Calu3 (cell line): ENCODE data around the gene COPA. TPM values are rescaled to one million over a fixed set of nuclear protein-coding genes. Genes with fewer than 3 reads are reported as not detected.

Experiments
- BruUV-seq: library from RNA; stranded (reverse); fragments of 400-500 nt; replicated peaks from 2 replicates; lab custom pipeline; 2021; lab: Mats Ljungman, UMichigan
- CTCF ChIA-PET: fragments of 300-600 bp; sonication (Branson Sonifier 250); formaldehyde crosslinking; loops from one replicate; lab custom pipeline; 2022; ENCODE audit warnings: antibody characterized with exemption; lab: Charles Lee
- DNase-seq: peaks from one replicate; pipeline ENCODE4 v3.0.0; 2022
- H3K27ac Mint-ChIP-seq: one replicate; pipeline ENCODE4 v1.8.0; 2022; ENCODE audit warnings: mixed read lengths; ENCODE audit not compliant: unreplicated experiment
- H3K27me3 Mint-ChIP-seq: one replicate; pipeline ENCODE4 v1.8.0; 2022; ENCODE audit warnings: mixed read lengths; ENCODE audit not compliant: unreplicated experiment
- H3K36me3 Mint-ChIP-seq: one replicate; pipeline ENCODE4 v1.8.0; 2022; ENCODE audit warnings: mild to moderate bottlenecking, moderate library complexity, mixed read lengths; ENCODE audit not compliant: insufficient read depth, unreplicated experiment
- H3K4me1 Mint-ChIP-seq: one replicate; pipeline ENCODE4 v1.8.0; 2022; ENCODE audit warnings: mild to moderate bottlenecking, low read depth, mixed read lengths; ENCODE audit not compliant: unreplicated experiment
- H3K4me3 Mint-ChIP-seq: one replicate; pipeline ENCODE4 v1.8.0; 2022; ENCODE audit warnings: mild to moderate bottlenecking, low read depth, moderate library complexity, mixed read lengths; ENCODE audit not compliant: unreplicated experiment
- H3K9me3 Mint-ChIP-seq: one replicate; pipeline ENCODE4 v1.8.0; 2022; ENCODE audit warnings: low read depth, mixed read lengths; ENCODE audit not compliant: unreplicated experiment
- intact Hi-C: fragments of 100-400 bp; cut with micrococcal nuclease; formaldehyde crosslinking; loops from one replicate; pipeline ENCODE4 v1.10.0; 2022; ENCODE audit not compliant: unreplicated experiment
- total RNA-seq: library from RNA; stranded (reverse); gene quantifications from 2 replicates; pipeline ENCODE4 v1.2.3, GENCODE V29; 2022
- TF ChIP-seq, protein P1 (sequence below): fragments of 200-600 bp; IDR thresholded peaks from one replicate; pipeline ENCODE4 v1.8.0; 2022; ENCODE audit warnings: antibody characterized with exemption; ENCODE audit not compliant: unreplicated experiment

The COPA gene
- total RNA-seq, 1 experiment from 2014 or later = 208 TPM

DNA sequence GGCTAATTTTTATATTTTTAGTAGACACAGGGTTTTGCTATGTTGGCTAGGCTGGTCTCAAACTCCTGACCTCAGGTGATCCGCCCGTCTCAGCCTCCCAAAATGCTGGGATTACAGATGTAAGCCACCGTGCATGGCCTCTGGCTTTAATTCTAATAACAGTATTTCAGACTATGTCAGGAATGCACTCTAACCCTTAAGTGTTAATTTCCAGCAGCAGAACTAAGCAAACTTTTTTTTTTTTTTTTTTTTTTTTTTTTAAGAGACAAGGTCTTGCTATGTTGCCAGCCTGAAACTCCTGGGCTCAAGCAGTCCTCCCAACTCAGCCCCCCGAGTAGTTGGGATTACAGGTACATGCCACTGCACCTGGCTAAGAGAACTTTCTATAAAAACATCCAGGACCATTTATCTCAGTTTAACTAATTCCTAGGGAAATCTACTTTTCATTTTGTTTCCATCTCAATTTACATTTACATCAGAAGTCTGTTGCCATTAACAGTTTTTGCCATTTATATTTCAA is 87.2 kb downstream of the COPA start:
- no TSS peak for BruUV-seq
- H3K9me3 Mint-ChIP-seq = no peaks in the 10 kb centered on the region
- CTCF ChIA-PET = no interaction called here
- TF ChIP-seq, protein P1, sequence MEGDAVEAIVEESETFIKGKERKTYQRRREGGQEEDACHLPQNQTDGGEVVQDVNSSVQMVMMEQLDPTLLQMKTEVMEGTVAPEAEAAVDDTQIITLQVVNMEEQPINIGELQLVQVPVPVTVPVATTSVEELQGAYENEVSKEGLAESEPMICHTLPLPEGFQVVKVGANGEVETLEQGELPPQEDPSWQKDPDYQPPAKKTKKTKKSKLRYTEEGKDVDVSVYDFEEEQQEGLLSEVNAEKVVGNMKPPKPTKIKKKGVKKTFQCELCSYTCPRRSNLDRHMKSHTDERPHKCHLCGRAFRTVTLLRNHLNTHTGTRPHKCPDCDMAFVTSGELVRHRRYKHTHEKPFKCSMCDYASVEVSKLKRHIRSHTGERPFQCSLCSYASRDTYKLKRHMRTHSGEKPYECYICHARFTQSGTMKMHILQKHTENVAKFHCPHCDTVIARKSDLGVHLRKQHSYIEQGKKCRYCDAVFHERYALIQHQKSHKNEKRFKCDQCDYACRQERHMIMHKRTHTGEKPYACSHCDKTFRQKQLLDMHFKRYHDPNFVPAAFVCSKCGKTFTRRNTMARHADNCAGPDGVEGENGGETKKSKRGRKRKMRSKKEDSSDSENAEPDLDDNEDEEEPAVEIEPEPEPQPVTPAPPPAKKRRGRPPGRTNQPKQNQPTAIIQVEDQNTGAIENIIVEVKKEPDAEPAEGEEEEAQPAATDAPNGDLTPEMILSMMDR = no peak
- H3K27ac Mint-ChIP-seq = no peak overlapping the region
- no peaks in the 10 kb centered on the region for H3K27me3 Mint-ChIP-seq
- peaks cover 8% of the 10 kb centered on the region for H3K36me3 Mint-ChIP-seq
- intact Hi-C loops = no loop called here
- peaks cover 9% of the 10 kb centered on the region for H3K4me1 Mint-ChIP-seq
- no peak for DNase-seq
- no peak overlapping the region for H3K4me3 Mint-ChIP-seq

DNA sequence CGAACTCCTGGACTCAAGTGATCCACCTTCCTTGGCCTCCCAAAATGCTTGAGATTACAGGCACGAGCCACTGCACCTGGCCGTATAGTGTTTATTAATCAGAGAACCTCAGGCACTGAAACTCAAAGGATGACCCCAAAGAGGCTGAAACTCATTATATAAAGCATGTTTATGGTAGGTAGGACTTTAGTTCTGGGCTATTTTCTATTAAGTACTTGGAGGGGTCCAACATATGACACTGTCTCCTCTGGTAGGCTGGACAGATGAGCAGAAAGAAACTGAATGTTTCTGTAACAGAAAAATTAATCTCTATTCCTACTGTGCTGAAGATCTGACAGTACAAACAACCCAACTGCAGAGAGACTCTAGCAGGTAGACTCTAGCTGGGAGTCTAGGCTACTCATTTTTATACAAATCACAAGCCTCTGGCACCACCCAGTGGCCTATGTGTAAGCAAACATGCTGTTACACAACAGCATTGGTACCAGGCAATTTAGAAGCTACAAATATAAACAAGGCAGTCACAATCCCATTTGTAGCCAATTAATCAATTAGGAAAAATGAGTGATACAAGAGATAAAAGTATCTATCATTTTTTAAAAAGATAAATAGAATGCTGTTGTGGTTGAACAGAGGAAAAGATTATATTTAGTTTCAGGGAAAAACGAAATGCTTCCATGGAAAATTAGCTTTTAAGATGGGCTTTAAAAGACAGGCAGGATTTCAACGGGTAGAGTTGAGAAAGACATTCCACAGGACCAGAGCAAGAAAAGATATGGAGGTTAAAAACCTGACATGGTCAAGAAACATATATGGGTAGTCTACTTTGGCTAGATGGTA is 91.1 kb downstream of the COPA start:
- Mint-ChIP-seq H3K4me3 (no peak overlapping the region), H3K9me3 (no peaks in the 10 kb centered on the region), H3K4me1 (peaks cover 7% of the 10 kb centered on the region), H3K27me3 (no peaks in the 10 kb centered on the region), H3K36me3 (peaks cover 4% of the 10 kb centered on the region), H3K27ac (no peak overlapping the region)
- peak; percentile 61 for DNase-seq
- no TSS peak for BruUV-seq
- CTCF ChIA-PET = interaction anchor here (0.6 to 3.1 kb wide), 17 partner anchors 9 to 216 kb away, joined by 3 to 54 read pairs (median 4); partner anchors contain the start of genes CASQ1 and DCAF8
- intact Hi-C loops = loop anchor here (1.0 kb wide), 3 partner anchors 59 to 206 kb away; no protein-coding TSS in a partner anchor
- TF ChIP-seq, protein P1 = peak; percentile 70

DNA sequence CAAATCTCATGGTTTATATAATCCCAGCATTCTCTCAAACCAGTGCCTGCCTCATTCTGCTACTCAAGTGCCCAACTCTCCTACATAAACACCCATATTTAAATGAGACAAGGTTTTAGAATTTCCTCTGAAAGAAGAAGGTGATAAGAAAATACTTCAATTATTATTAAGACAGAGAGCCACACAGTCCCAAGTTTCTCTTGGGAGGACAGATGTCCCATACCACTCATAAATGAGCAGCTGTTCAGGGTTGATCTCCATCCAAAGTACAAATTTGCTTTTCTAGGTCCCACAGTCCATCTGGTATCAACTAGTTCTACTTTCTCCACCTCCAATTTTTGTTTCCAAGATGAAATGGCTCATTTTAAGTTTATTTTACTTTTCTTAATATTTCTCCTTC is 92.0 kb downstream of the COPA start:
- no peak for DNase-seq
- no TSS peak for BruUV-seq
- Mint-ChIP-seq H3K27ac (no peak overlapping the region), H3K4me3 (no peak overlapping the region), H3K9me3 (no peaks in the 10 kb centered on the region), H3K27me3 (no peaks in the 10 kb centered on the region), H3K4me1 (peaks cover 10% of the 10 kb centered on the region), H3K36me3 (peaks cover 4% of the 10 kb centered on the region)
- TF ChIP-seq, protein P1 = no peak
- CTCF ChIA-PET = interaction anchor here (1.6 to 3.1 kb wide), 4 partner anchors 40 to 193 kb away, joined by 3 to 54 read pairs (median 28); no protein-coding TSS in a partner anchor
- intact Hi-C loops = no loop called here

DNA sequence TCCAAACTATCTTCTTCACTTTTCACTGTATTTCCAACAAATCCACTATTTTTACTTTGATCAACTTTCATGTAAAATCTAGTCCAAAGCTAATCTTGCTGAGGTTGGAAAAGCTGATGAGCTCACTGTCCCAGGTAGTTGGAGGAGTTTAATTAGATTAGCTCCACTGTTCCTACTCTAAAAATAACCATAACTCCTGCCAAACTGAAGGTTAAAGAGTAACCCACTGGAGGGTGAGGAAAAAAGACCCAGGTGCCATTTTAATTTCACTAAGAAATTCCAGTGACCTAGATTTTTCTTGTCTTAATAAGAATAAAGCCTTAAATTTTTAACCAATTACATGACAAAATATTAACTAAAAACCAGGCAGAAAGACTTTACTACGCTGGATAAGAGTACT is 96.0 kb downstream of the COPA start:
- DNase-seq = no peak
- BruUV-seq = no TSS peak
- intact Hi-C loops = no loop called here

More for the DNA sequence above, 96.0 kb downstream of the COPA start:
- Mint-ChIP-seq H3K36me3 (no peaks in the 10 kb centered on the region), H3K4me3 (no peak overlapping the region), H3K27me3 (no peaks in the 10 kb centered on the region), H3K4me1 (peaks cover 10% of the 10 kb centered on the region), H3K27ac (no peak overlapping the region), H3K9me3 (no peaks in the 10 kb centered on the region)
- CTCF ChIA-PET = interaction anchor here (0.8 kb wide), 1 partner anchor 13 kb away, joined by 3 read pairs; no protein-coding TSS in a partner anchor
- TF ChIP-seq, protein P1 = no peak
